ENCODE results near the gene PIN4. TPM values are rescaled to one million over a fixed set of nuclear protein-coding genes. Genes with fewer than 3 reads are reported as not detected.
A peak's percentile ranks its signal among the peaks of the same experiment; 100 is the strongest.
"Not testable (repeated sequence)": the region's sequence is repeated elsewhere in the genome, so short reads cannot be mapped to it uniquely, and the experiment has no call there.

The PIN4 gene
- total and polyA plus RNA-seq, 4 donors: 6.1 to 28.2 (median 25.6) TPM

GRCh38 chrX:72142794-72143608, 38.6 kb upstream of the PIN4 start:
- H3K27me3 ChIP-seq (ENCODE audit: control insufficient read depth, insufficient read depth, low read length): peaks cover 26% of the 10 kb centered on the region
- H3K36me3 ChIP-seq (ENCODE audit: control insufficient read depth, insufficient read depth, low read length): peaks cover 14% of the 10 kb centered on the region
- no peak overlapping the region for H3K4me3 ChIP-seq (ENCODE audit: low read depth, low read length)
- WGBS (ENCODE audit: insufficient coverage): 23% methylated on average over 6 of the region's 11 CpGs
- H3K9me3 ChIP-seq (ENCODE audit: control insufficient read depth, insufficient read depth, low read length): no peaks in the 10 kb centered on the region
- peaks cover 10% of the 10 kb centered on the region for H3K4me1 ChIP-seq (ENCODE audit: control insufficient read depth, insufficient read depth, low read length)
- DNase-seq (ENCODE audit: low read depth in 4 of 6, low spot score in 6 of 6): peak in 1 of 6 donors; percentile 14
- no peak overlapping the region for H3K27ac ChIP-seq (ENCODE audit: low read depth, low read length)

- DNase-seq (ENCODE audit: low read depth in 4 of 6, low spot score in 6 of 6): no peak
- Histone ChIP-seq H3K36me3 (ENCODE audit: control insufficient read depth, insufficient read depth, low read length) (peaks cover 10% of the 10 kb centered on the region), H3K4me1 (ENCODE audit: control insufficient read depth, insufficient read depth, low read length) (peaks cover 10% of the 10 kb centered on the region), H3K9me3 (ENCODE audit: control insufficient read depth, insufficient read depth, low read length) (no peaks in the 10 kb centered on the region), H3K4me3 (ENCODE audit: low read depth, low read length) (no peak overlapping the region), H3K27ac (ENCODE audit: low read depth, low read length) (no peak overlapping the region), H3K27me3 (ENCODE audit: control insufficient read depth, insufficient read depth, low read length) (peaks cover 26% of the 10 kb centered on the region)
- 40% methylated on average over 1 of the region's 2 CpGs for WGBS (ENCODE audit: insufficient coverage)
Measured at GRCh38 chrX:72143609-72143907, 38.0 kb upstream of the PIN4 start.

GRCh38 chrX:72145181-72145580, 36.4 kb upstream of the PIN4 start:
- DNase-seq (ENCODE audit: low read depth in 4 of 6, low spot score in 6 of 6): no peak
- H3K27me3 ChIP-seq (ENCODE audit: control insufficient read depth, insufficient read depth, low read length): peaks cover 20% of the 10 kb centered on the region
- peaks cover 10% of the 10 kb centered on the region for H3K4me1 ChIP-seq (ENCODE audit: control insufficient read depth, insufficient read depth, low read length)
- no peak overlapping the region for H3K4me3 ChIP-seq (ENCODE audit: low read depth, low read length)
- 0% methylated on average over 1 of the region's 2 CpGs for WGBS (ENCODE audit: insufficient coverage)
- H3K27ac ChIP-seq (ENCODE audit: low read depth, low read length): no peak overlapping the region
- no peaks in the 10 kb centered on the region for H3K9me3 ChIP-seq (ENCODE audit: control insufficient read depth, insufficient read depth, low read length)
- no peaks in the 10 kb centered on the region for H3K36me3 ChIP-seq (ENCODE audit: control insufficient read depth, insufficient read depth, low read length)

- no peak for DNase-seq (ENCODE audit: low read depth in 4 of 6, low spot score in 6 of 6)
- Histone ChIP-seq H3K27ac (ENCODE audit: low read depth, low read length) (no peak overlapping the region), H3K4me3 (ENCODE audit: low read depth, low read length) (no peak overlapping the region), H3K36me3 (ENCODE audit: control insufficient read depth, insufficient read depth, low read length) (no peaks in the 10 kb centered on the region), H3K4me1 (ENCODE audit: control insufficient read depth, insufficient read depth, low read length) (peaks cover 10% of the 10 kb centered on the region), H3K9me3 (ENCODE audit: control insufficient read depth, insufficient read depth, low read length) (no peaks in the 10 kb centered on the region), H3K27me3 (ENCODE audit: control insufficient read depth, insufficient read depth, low read length) (peaks cover 21% of the 10 kb centered on the region)
- WGBS (ENCODE audit: insufficient coverage): no CpG with 5 or more reads among the region's 2 CpGs
Measured at GRCh38 chrX:72146527-72146926, 35.0 kb upstream of the PIN4 start.

DNA sequence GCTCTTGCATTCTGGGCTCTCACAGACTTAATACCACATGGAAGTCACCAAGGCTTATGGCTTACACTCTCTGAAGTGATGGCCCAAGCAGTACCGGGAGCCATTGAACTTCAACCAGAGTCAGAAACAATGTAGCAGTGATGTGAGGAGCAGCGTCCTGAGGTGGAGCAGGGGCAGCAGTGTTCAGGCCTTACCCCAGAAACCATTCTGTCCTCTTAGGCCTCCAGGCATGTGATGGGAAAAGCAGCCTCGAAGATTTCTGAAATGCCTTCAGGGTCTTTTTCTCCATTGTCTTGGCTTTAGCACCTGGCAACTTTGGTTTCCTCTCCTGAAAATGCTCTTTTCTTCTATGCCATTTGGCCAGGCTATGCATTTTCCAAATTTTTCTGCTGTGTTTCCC, 22.8 kb upstream of the PIN4 start:
- no peak overlapping the region for H3K4me3 ChIP-seq (ENCODE audit: low read depth, low read length)
- H3K36me3 ChIP-seq (ENCODE audit: control insufficient read depth, insufficient read depth, low read length): no peaks in the 10 kb centered on the region
- H3K27me3 ChIP-seq (ENCODE audit: control insufficient read depth, insufficient read depth, low read length): peaks cover 5% of the 10 kb centered on the region
- no peak for DNase-seq (ENCODE audit: low read depth in 4 of 6, low spot score in 6 of 6)
- H3K4me1 ChIP-seq (ENCODE audit: control insufficient read depth, insufficient read depth, low read length): no peaks in the 10 kb centered on the region
- H3K9me3 ChIP-seq (ENCODE audit: control insufficient read depth, insufficient read depth, low read length): no peaks in the 10 kb centered on the region
- WGBS (ENCODE audit: insufficient coverage): 75% methylated on average over 2 of the region's 3 CpGs
- no peak overlapping the region for H3K27ac ChIP-seq (ENCODE audit: low read depth, low read length)

GRCh38 chrX:72159769-72160168, 21.8 kb upstream of the PIN4 start:
- Histone ChIP-seq H3K27ac (ENCODE audit: low read depth, low read length) (no peak overlapping the region), H3K27me3 (ENCODE audit: control insufficient read depth, insufficient read depth, low read length) (peaks cover 2% of the 10 kb centered on the region), H3K36me3 (ENCODE audit: control insufficient read depth, insufficient read depth, low read length) (no peaks in the 10 kb centered on the region), H3K9me3 (ENCODE audit: control insufficient read depth, insufficient read depth, low read length) (no peaks in the 10 kb centered on the region), H3K4me3 (ENCODE audit: low read depth, low read length) (no peak overlapping the region), H3K4me1 (ENCODE audit: control insufficient read depth, insufficient read depth, low read length) (no peaks in the 10 kb centered on the region)
- DNase-seq (ENCODE audit: low read depth in 4 of 6, low spot score in 6 of 6): no peak
- 72% methylated on average over 7 of the region's 10 CpGs for WGBS (ENCODE audit: insufficient coverage)

DNA sequence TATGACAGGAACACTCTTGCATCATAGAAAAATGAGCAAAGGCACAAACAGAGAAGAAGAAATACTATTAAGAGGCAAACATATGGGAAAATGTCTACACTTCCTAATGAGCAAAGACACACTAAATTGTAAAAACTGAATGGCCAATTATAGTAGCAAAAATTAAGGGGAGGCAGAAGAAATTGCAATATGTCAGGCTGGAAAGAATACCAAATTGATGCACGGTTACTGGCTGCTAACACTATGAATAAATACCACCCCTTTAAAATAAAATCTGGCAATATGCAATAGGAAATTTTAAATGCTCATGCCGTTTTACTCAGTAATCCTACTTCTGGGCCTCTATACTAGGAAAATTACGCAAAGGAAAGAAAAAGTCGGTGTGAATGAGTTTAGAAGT, 16.0 kb upstream of the PIN4 start:
- Histone ChIP-seq H3K4me3 (ENCODE audit: low read depth, low read length) (no peak overlapping the region), H3K9me3 (ENCODE audit: control insufficient read depth, insufficient read depth, low read length) (no peaks in the 10 kb centered on the region), H3K27ac (ENCODE audit: low read depth, low read length) (no peak overlapping the region), H3K36me3 (ENCODE audit: control insufficient read depth, insufficient read depth, low read length) (no peaks in the 10 kb centered on the region), H3K27me3 (ENCODE audit: control insufficient read depth, insufficient read depth, low read length) (peaks cover 4% of the 10 kb centered on the region), H3K4me1 (ENCODE audit: control insufficient read depth, insufficient read depth, low read length) (no peaks in the 10 kb centered on the region)
- WGBS (ENCODE audit: insufficient coverage): no CpG with 5 or more reads among the region's 4 CpGs
- peak in 1 of 6 donors; percentile 71 for DNase-seq (ENCODE audit: low read depth in 4 of 6, low spot score in 6 of 6)

DNA sequence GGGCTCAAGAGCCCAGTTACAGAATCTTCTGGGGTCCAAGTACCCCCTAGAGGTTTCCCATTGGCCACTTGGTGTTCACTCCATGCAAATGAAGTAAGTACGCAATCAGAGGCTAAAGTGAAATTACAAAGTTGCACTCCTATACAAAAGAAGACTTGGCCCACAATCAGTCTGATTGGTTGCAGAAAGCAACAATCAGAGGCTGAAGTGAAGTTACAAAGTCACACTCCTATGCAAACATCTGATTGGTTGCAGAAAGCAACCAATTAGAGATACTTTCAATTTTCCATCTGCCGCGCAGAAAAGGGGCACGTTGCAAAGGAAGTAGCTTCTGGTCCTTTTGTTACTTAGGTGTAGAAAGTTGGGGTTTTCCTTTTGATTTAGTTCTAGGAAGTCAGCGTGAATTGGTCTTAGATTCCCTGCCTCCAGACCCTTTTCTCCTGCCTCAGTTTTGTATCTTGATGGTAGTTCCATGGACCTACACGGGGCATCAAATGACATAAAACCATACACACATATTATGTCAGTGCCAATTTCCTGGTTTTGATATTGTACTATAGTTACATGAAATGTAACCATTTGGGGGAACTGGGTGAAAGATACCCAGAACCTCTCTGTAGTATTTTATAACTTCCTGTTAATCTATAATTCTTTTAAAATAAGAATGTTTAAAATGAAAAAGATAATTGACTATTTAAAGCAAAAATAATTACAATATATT, 12.4 kb upstream of the PIN4 start:
- no peaks in the 10 kb centered on the region for H3K9me3 ChIP-seq (ENCODE audit: control insufficient read depth, insufficient read depth, low read length)
- no peaks in the 10 kb centered on the region for H3K36me3 ChIP-seq (ENCODE audit: control insufficient read depth, insufficient read depth, low read length)
- H3K4me3 ChIP-seq (ENCODE audit: low read depth, low read length): no peak overlapping the region
- WGBS (ENCODE audit: insufficient coverage): 80% methylated on average over 1 of the region's 6 CpGs
- H3K4me1 ChIP-seq (ENCODE audit: control insufficient read depth, insufficient read depth, low read length): no peaks in the 10 kb centered on the region
- H3K27me3 ChIP-seq (ENCODE audit: control insufficient read depth, insufficient read depth, low read length): peaks cover 4% of the 10 kb centered on the region
- DNase-seq (ENCODE audit: low read depth in 4 of 6, low spot score in 6 of 6): no peak
- H3K27ac ChIP-seq (ENCODE audit: low read depth, low read length): no peak overlapping the region

- H3K4me1 ChIP-seq (ENCODE audit: control insufficient read depth, insufficient read depth, low read length); H3K27me3 ChIP-seq (ENCODE audit: control insufficient read depth, insufficient read depth, low read length); H3K9me3 ChIP-seq (ENCODE audit: control insufficient read depth, insufficient read depth, low read length); DNase-seq (ENCODE audit: low read depth in 4 of 6, low spot score in 6 of 6); H3K36me3 ChIP-seq (ENCODE audit: control insufficient read depth, insufficient read depth, low read length); H3K27ac ChIP-seq (ENCODE audit: low read depth, low read length); H3K4me3 ChIP-seq (ENCODE audit: low read depth, low read length): not testable (repeated sequence)
- WGBS (ENCODE audit: insufficient coverage): no CpG with 5 or more reads among the region's 5 CpGs
Measured at GRCh38 chrX:72176289-72176688, 5.3 kb upstream of the PIN4 start.

GRCh38 chrX:72176981-72177380, 4.6 kb upstream of the PIN4 start:
- 71% methylated on average over 1 of the region's 2 CpGs for WGBS (ENCODE audit: insufficient coverage)
- peaks cover 6% of the 10 kb centered on the region for H3K27me3 ChIP-seq (ENCODE audit: control insufficient read depth, insufficient read depth, low read length)
- H3K4me3 ChIP-seq (ENCODE audit: low read depth, low read length): no peak overlapping the region
- no peak overlapping the region for H3K27ac ChIP-seq (ENCODE audit: low read depth, low read length)
- no peaks in the 10 kb centered on the region for H3K9me3 ChIP-seq (ENCODE audit: control insufficient read depth, insufficient read depth, low read length)
- H3K36me3 ChIP-seq (ENCODE audit: control insufficient read depth, insufficient read depth, low read length): no peaks in the 10 kb centered on the region
- H3K4me1 ChIP-seq (ENCODE audit: control insufficient read depth, insufficient read depth, low read length): no peaks in the 10 kb centered on the region
- peak in 3 of 6 donors; percentile 6 to 41 (median 23) for DNase-seq (ENCODE audit: low read depth in 4 of 6, low spot score in 6 of 6)

Measured in spinal cord (tissue), 10 donors.